SIG-M5 (cell line): Measurements from ENCODE around the gene OR2M4.
"Not testable (repeated sequence)": the region's sequence is repeated elsewhere in the genome, so short reads cannot be mapped to it uniquely, and the experiment has no call there.

Source experiments
- DNase-seq: peaks from one replicate; lab custom pipeline; 2025; lab: John Stamatoyannopoulos, UW

Gene OR2M4, protein sequence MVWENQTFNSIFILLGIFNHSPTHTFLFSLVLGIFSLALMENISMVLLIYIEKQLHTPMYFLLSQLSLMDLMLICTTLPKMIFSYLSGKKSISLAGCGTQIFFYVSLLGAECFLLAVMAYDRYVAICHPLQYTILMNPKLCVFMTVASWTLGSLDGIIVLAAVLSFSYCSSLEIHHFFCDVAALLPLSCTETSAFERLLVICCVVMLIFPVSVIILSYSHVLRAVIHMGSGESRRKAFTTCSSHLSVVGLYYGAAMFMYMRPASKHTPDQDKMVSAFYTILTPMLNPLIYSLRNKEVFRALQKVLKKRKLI

DNA sequence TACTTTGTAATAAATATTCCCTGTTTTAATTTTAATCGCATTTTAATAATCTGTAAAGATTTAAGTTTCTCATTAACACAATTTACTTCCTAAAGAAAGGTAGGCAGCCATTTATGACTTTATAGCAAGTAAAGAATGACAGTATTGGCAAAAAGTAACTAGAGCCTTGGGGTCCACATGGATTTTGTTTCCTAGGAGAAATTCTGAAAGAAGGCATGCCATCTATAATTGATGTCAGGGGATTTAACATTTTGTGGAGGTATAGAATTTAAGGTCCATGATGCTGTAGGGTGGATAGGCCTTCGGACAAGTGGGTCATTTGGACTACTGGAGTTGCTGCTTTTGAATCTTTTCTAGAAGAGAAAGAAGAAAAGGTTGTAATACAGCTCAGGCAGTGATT, at the start of gene OR2M4:
TSS of gene OR2M4 (plus strand) at position 301 of the 400 bp plus-strand sequence. CDS start 7,512 bp downstream, outside the sequence.
- no peak for DNase-seq

DNA sequence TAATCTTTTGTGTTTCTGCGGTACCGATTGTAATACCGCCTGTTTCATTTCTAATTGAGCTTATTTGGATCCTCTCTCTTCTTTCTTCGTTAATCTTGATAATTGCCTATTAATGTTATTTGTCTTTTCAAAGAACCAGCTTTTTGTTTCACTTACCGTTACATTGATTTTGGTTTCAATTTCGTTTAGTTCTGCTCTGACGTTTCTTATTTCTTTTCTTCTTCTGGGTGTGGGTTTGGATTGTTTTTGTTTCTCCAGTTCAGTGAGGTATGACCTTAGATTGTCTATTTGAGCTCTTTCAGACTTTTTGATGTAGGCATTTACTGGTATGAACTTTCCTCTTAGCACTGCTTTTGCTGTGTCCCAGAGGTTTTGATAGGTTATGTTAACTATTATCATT, 47.2 kb upstream of the OR2M4 start:
- DNase-seq: no peak

DNA sequence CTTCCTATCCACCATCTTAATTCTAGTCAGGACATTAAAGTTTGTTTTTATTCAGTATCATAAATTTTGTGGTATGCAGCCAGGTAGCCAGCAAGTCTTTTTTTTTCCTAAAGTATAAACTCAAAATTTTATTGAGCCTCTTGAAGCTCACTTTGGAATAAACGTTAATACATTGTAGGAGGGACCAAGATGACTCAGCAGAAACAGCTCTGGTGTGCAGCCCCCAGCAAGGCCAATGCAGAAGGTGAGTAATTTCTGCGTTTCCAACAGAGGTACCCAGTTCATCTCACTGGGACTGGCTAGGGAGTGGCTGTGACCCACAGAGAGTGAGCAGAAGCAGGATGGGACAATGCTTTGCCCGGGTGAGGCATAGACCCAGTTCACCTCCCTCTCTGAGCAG, 43.9 kb upstream of the OR2M4 start:
- no peak for DNase-seq

DNA sequence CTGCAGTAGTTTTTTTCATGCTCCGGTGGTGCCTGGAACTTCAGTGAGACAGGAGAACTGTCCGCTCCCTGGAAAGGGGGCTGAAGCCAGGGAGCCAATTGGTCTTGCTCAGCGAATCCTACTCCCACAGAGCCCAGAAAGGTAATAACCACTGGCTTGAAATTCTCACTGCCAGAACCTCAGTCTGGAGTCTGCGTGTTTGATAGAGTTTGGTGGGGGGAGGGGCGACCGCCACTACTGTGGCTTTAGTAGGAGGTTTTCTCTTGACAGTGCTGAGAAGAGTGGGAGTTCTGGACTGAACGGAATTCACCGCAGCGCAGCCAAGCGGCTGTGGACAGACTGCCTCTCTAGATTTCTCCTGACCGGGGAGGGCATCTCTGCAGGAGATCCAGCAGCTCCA, 42.2 kb upstream of the OR2M4 start:
- DNase-seq: no peak

DNA sequence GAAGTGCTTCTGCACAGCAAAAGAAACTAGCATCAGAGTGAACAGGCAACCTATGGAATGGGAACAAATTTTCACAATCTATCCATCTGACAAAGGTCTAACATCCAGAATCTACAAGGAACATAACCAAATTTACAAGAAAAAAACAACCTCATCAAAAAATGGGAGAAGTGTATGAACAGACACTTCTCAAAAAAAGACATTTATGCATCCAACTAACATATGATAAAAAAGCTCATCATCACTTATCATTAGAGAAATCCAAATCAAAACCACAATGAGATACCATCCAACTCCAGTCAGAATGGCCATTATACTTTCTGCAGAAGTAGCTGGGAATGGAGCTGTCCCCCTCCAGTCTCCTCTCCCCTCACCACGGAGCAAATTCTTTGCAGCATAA, 37.1 kb upstream of the OR2M4 start:
- no peak for DNase-seq

DNA sequence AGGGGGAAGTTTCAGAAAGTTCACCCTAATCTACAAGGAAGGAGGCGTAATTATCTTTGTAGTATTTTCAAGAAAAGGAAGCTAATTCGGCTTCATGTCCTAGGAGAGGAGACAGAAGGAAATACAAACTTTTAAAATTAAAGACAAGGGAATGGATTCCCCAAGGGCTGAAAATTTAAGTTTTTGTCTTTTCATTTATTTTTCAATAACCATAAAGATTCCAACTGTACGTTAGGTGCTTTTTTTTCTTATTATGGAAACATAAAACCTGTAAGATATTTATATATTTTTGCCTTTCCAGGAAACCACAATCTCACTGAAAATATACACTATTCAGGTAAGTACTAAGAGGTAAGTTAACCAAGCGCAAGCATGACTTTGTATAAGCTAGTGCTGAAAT, 34.3 kb upstream of the OR2M4 start, which contains the start of gene OR2M3:
TSS of gene OR2M3 (plus strand) at position 301 of the 400 bp plus-strand sequence. CDS start 5,803 bp downstream, outside the sequence.
- no peak for DNase-seq

DNA sequence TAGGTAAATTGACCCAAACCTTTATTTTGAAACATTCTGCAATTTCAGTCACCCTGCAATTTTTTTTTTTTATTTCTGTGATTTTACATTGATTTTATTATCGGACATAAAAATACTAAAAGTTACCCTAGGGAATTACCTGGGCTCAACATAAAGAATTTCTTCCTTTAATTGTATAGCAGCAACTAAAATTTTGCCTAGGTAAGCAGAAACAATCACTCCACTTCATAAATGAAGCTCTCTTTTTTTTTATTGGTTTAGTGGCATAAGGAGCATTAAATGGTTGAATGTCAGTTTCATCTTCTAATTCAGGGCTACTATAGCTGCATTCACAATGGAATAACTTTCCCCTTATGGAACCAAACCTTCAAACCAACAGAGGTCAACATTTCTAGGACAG, 15.3 kb upstream of the OR2M4 start:
- no peak for DNase-seq

DNA sequence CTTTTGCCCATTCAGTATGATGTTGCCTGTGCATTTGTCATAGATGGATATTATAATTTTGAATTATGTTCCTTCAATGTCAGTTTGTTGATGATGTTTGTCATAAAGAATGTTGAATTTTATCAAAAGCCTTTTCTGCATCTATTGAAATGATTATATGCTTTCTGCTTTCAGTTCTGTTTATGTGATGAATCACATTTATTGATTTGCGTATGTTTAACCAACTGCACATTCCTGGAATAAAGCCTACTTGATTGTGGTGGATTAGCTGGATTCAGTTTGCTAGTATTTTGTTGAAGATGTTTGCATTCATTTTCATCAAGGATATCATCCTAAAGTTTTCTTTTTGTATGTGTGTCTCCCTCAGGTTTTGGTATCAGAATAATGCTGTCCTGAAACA, 5.7 kb upstream of the OR2M4 start:
- DNase-seq: no peak

DNA sequence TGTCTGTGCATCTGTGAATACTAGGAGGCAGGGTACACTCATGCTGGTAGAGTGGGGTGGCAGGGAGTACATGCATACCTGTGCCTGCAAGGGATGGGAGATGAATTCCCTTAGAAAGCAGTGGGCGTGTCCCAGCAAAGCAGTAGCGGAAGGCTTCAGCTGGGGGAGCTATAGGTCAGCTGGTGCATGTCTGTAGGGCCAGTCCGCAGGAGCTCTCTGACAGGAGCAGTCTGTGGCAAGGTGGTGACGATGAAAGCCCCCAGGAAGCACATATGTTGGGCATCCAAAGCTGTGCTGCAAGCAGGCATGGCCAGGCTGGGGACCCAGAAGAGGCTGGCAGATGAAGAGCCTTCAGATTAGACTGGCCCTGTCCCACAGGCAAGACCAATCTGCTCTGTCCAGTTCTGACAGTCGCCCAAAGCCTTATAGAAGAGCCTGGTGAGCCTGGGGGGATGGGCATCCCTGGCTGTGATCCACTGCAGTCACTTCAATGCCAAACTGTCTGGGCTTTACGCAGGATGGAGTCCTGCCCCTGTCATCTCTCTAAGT, 1.8 kb upstream of the OR2M4 start:
- DNase-seq: no peak

DNA sequence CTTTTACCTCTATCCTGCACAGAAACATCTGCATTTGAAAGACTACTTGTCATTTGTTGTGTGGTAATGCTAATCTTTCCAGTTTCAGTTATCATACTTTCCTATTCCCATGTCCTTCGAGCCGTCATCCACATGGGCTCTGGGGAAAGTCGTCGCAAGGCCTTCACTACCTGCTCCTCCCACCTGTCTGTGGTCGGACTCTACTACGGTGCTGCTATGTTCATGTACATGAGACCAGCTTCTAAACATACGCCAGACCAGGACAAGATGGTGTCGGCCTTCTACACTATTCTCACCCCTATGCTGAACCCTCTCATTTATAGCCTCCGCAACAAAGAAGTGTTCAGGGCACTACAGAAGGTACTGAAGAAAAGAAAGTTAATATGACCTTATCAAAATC, 8.3 kb downstream of the OR2M4 start:
- no peak for DNase-seq

DNA sequence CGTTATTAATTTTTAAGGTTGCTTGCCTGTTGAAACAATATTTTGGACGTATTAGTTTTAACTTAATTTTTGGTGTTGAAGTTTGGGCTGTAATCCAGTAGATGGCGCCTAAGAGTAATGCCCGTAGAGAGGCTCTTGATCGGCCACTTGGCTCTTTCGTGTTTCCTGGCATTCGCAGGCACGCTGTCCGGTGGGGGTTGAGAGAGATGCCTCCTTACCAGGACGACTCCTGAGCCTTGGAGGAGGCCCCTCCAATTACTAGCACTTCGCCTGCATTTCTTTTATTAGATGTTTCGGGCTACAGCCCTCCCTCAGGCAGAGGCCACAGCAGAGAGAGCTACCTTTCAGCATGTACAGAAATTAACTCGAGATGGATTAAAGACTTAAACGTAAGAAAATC, 12.0 kb downstream of the OR2M4 start:
- DNase-seq: no peak

DNA sequence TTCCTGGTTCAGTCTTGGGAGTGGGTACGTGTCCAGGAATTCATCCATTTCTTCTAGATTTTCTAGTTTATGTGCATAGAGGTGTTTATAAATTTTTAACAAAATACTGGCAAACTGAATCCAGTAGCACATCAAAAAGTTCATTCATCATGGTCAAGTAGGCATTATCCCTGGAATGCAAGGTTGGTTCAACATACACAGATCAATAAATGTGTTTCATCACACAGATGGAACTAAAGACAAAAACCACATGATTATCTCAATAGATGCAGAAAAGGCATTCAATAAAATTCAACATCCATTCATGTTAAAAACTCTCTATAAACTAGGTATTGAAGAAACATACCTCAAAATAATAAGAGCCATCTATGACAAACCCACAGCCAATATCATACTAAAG, 28.1 kb downstream of the OR2M4 start:
- DNase-seq: not testable (repeated sequence)

DNA sequence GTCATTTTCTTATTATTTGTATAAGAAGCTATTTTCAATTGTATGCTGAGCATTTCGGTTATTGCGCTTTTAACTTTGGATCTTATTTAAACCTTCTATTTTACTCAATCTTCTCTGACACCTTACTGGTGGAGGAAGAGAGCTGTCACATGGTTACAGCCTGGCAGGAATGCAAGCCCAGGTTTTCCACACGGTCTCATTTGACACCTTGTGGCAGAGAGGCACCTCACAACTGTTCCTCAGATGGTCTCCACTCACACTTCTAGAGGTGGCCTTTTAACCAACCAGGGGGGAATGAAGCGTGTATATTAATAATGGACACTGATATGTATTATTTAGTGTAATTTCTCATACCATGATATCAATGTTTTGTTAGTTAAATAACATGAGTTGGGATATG, 37.0 kb downstream of the OR2M4 start:
- no peak for DNase-seq

DNA sequence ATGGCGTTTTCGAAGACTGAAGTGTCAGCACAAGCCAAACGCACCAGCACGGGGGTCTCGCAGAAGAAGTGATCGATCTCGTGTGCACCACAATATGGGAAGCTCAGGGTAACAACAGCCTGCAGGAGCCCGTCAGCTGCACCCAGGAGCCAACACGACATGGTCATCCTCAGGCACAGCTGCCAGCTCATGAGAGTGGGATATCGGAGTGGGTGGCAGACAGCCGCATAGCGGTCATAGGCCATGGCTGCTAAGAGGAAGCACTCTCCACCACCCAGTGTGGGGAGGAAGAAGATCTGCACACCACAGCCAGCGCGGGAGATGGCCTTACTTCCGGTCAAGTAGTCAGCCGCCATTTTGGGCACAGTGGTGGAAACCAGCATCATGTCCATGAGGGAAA, 42.0 kb downstream of the OR2M4 start:
- DNase-seq: not testable (repeated sequence)

DNA sequence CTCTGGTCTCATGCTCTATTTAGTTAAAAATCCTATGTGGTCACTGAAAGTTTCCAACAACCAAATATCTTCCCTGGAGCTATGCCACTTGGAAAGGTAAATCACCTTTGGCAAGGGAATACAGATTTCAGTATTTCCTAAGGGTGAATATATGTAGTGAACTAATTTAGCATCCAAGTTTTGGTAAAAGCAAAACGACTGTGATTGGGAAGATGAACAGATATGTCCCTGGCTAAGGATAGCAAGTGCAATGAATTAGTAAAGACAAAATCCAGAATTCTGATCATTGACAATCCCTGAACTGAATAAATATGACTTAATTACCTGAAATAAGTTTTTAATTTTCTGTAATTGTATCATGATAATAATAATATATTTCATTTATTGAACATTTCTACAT, 46.7 kb downstream of the OR2M4 start, which contains the start of gene OR2T33:
TSS of gene OR2T33 (minus strand) at position 101 of the 400 bp plus-strand sequence. CDS start 4,162 bp downstream, outside the sequence.
- DNase-seq: no peak

DNA sequence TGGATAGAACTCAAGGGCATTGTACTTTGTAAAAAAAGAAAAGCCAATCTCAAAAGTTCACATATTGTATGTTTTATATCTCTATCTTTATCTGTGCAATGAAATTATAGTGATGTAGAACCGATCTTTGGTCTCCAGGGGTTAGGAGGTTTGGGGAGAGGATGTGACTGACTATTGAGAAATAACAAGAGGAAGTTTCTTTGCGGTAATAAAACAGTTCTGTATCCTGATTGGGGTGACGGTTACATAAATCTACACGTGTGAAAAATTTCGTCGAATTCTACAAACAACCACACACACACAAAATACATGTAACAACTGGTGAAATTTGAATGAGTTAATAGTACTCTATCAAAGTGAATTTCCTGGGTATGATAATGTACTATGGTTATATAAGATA, 57.2 kb downstream of the OR2M4 start:
- DNase-seq: no peak
